ENCODE data around the gene CCBE1. TPM values are rescaled to one million over a fixed set of nuclear protein-coding genes. Genes with fewer than 3 reads are reported as not detected.

Gene CCBE1
- total RNA-seq, 1 donor from 2014 or later: 4.1 TPM

DNA sequence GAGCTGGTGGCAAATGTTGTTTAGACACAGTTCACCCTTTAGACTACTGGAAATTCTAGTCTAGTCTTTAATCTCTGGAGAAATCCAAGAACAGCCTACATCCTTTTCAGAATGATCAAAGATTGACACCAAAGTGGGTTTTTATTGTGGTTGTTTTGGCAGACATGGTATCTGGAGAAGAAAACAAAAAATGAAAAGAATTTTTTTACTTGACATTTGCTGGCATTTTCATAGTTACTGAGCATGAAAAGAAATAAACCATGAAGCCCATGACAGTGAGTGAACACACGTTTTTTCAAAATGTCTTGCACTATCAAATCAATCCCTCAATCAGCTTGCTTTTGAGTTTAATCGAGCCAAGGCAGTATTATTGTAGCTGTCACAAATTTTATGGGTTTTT, 125.3 kb downstream of the CCBE1 start:
- no peaks in the 10 kb centered on the region for H3K36me3 ChIP-seq (ENCODE audit: insufficient read depth, low read length)
- no peak overlapping the region for H3K9ac ChIP-seq (ENCODE audit: low read length)
- H3K27me3 ChIP-seq (ENCODE audit: insufficient read depth, low read length): no peaks in the 10 kb centered on the region
- Mint-ChIP-seq H3K9me3 (ENCODE audit: unreplicated experiment) (peaks cover 4% of the 10 kb centered on the region), H3K27me3 (ENCODE audit: low read depth, unreplicated experiment) (peaks cover 19% of the 10 kb centered on the region), H3K27ac (ENCODE audit: unreplicated experiment) (no peak overlapping the region), H3K4me3 (ENCODE audit: unreplicated experiment) (no peak overlapping the region), H3K36me3 (ENCODE audit: low read depth, unreplicated experiment) (no peaks in the 10 kb centered on the region), H3K4me1 (ENCODE audit: low read depth, unreplicated experiment) (peaks cover 2% of the 10 kb centered on the region)
- TF ChIP-seq, protein P1, sequence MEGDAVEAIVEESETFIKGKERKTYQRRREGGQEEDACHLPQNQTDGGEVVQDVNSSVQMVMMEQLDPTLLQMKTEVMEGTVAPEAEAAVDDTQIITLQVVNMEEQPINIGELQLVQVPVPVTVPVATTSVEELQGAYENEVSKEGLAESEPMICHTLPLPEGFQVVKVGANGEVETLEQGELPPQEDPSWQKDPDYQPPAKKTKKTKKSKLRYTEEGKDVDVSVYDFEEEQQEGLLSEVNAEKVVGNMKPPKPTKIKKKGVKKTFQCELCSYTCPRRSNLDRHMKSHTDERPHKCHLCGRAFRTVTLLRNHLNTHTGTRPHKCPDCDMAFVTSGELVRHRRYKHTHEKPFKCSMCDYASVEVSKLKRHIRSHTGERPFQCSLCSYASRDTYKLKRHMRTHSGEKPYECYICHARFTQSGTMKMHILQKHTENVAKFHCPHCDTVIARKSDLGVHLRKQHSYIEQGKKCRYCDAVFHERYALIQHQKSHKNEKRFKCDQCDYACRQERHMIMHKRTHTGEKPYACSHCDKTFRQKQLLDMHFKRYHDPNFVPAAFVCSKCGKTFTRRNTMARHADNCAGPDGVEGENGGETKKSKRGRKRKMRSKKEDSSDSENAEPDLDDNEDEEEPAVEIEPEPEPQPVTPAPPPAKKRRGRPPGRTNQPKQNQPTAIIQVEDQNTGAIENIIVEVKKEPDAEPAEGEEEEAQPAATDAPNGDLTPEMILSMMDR (IDR thresholded peaks at IDR 0.05; ENCODE audit: insufficient read depth, low read depth, low read length): no peak
- TF ChIP-seq EZH2 (IDR thresholded peaks at IDR 0.05; ENCODE audit: insufficient read depth, low read length): no peak
- H4K20me1 ChIP-seq (ENCODE audit: insufficient read depth, low read length): no peaks in the 10 kb centered on the region
- H3K4me3 ChIP-seq (ENCODE audit: insufficient read depth, low read depth, low read length): no peak overlapping the region
- no peak overlapping the region for H3K4me2 ChIP-seq (ENCODE audit: low read length)
- FAIRE-seq (peak; percentile 60), DNase-seq (ENCODE audit: low read depth) (no peak)
- H3K27ac ChIP-seq (ENCODE audit: low read depth, low read length): no peak overlapping the region
- H3K4me1 ChIP-seq (ENCODE audit: insufficient read depth, low read length): peaks cover 4% of the 10 kb centered on the region
- H3K9me3 ChIP-seq (ENCODE audit: insufficient read depth, low read depth, low read length): no peaks in the 10 kb centered on the region
- H2AFZ ChIP-seq (ENCODE audit: low read depth, low read length): no peak overlapping the region
- no peaks in the 10 kb centered on the region for H3K79me2 ChIP-seq (ENCODE audit: insufficient read depth, low read length)

- Mint-ChIP-seq H3K9me3 (ENCODE audit: unreplicated experiment) (peaks cover 2% of the 10 kb centered on the region), H3K36me3 (ENCODE audit: low read depth, unreplicated experiment) (no peaks in the 10 kb centered on the region), H3K4me3 (ENCODE audit: unreplicated experiment) (no peak overlapping the region), H3K27me3 (ENCODE audit: low read depth, unreplicated experiment) (peaks cover 15% of the 10 kb centered on the region), H3K27ac (ENCODE audit: unreplicated experiment) (no peak overlapping the region), H3K4me1 (ENCODE audit: low read depth, unreplicated experiment) (peaks cover 8% of the 10 kb centered on the region)
- H3K4me1 ChIP-seq (ENCODE audit: insufficient read depth, low read length): peaks cover 4% of the 10 kb centered on the region
- no peak for FAIRE-seq
- no peak overlapping the region for H2AFZ ChIP-seq (ENCODE audit: low read depth, low read length)
- H3K9me3 ChIP-seq (ENCODE audit: insufficient read depth, low read depth, low read length): no peaks in the 10 kb centered on the region
- H3K27me3 ChIP-seq (ENCODE audit: insufficient read depth, low read length): no peaks in the 10 kb centered on the region
- H3K9ac ChIP-seq (ENCODE audit: low read length): no peak overlapping the region
- no peak overlapping the region for H3K27ac ChIP-seq (ENCODE audit: low read depth, low read length)
- DNase-seq (ENCODE audit: low read depth): no peak
- no peak overlapping the region for H3K4me3 ChIP-seq (ENCODE audit: insufficient read depth, low read depth, low read length)
- no peaks in the 10 kb centered on the region for H3K36me3 ChIP-seq (ENCODE audit: insufficient read depth, low read length)
- H3K4me2 ChIP-seq (ENCODE audit: low read length): no peak overlapping the region
- H3K79me2 ChIP-seq (ENCODE audit: insufficient read depth, low read length): no peaks in the 10 kb centered on the region
- no peak for TF ChIP-seq EZH2 (IDR thresholded peaks at IDR 0.05; ENCODE audit: insufficient read depth, low read length)
- TF ChIP-seq, protein P1 (IDR thresholded peaks at IDR 0.05; ENCODE audit: insufficient read depth, low read depth, low read length): no peak
- H4K20me1 ChIP-seq (ENCODE audit: insufficient read depth, low read length): no peaks in the 10 kb centered on the region
Observed at GRCh38 chr18:59570796-59571195, 126.4 kb downstream of the CCBE1 start.

GRCh38 chr18:59570101-59570775, 127.0 kb downstream of the CCBE1 start:
- no peaks in the 10 kb centered on the region for H3K27me3 ChIP-seq (ENCODE audit: insufficient read depth, low read length)
- no peak overlapping the region for H3K27ac ChIP-seq (ENCODE audit: low read depth, low read length)
- H3K4me1 Mint-ChIP-seq (ENCODE audit: low read depth, unreplicated experiment): peaks cover 8% of the 10 kb centered on the region
- peaks cover 13% of the 10 kb centered on the region for H3K27me3 Mint-ChIP-seq (ENCODE audit: low read depth, unreplicated experiment)
- no peaks in the 10 kb centered on the region for H3K79me2 ChIP-seq (ENCODE audit: insufficient read depth, low read length)
- H3K36me3 Mint-ChIP-seq (ENCODE audit: low read depth, unreplicated experiment): no peaks in the 10 kb centered on the region
- no peak overlapping the region for H3K4me2 ChIP-seq (ENCODE audit: low read length)
- H4K20me1 ChIP-seq (ENCODE audit: insufficient read depth, low read length): no peaks in the 10 kb centered on the region
- TF ChIP-seq, protein P1 (IDR thresholded peaks at IDR 0.05; ENCODE audit: insufficient read depth, low read depth, low read length): no peak
- TF ChIP-seq EZH2 (IDR thresholded peaks at IDR 0.05; ENCODE audit: insufficient read depth, low read length): no peak
- FAIRE-seq (no peak), DNase-seq (ENCODE audit: low read depth) (peak; percentile 19)
- no peaks in the 10 kb centered on the region for H3K9me3 Mint-ChIP-seq (ENCODE audit: unreplicated experiment)
- no peaks in the 10 kb centered on the region for H3K36me3 ChIP-seq (ENCODE audit: insufficient read depth, low read length)
- H2AFZ ChIP-seq (ENCODE audit: low read depth, low read length): no peak overlapping the region
- H3K4me1 ChIP-seq (ENCODE audit: insufficient read depth, low read length): peaks cover 4% of the 10 kb centered on the region
- no peak overlapping the region for H3K4me3 ChIP-seq (ENCODE audit: insufficient read depth, low read depth, low read length)
- H3K27ac Mint-ChIP-seq (ENCODE audit: unreplicated experiment): peak overlapping the region; percentile 30
- no peak overlapping the region for H3K9ac ChIP-seq (ENCODE audit: low read length)
- no peak overlapping the region for H3K4me3 Mint-ChIP-seq (ENCODE audit: unreplicated experiment)
- no peaks in the 10 kb centered on the region for H3K9me3 ChIP-seq (ENCODE audit: insufficient read depth, low read depth, low read length)
